Mesenchymal stem cell (in vitro differentiated cells and primary cell): ENCODE data around the gene FICD.

Source experiments
- DNase-seq: peaks from one replicate; pipeline ENCODE4 v3.0.0-alpha.2; 2013
- H2AFZ ChIP-seq: one replicate; pipeline ENCODE4 v1.6.1; 2013; ENCODE audit warnings: low read depth, mild to moderate bottlenecking, control low read depth, inconsistent platforms, low read length, moderate library complexity
- H2AK5ac ChIP-seq: 2 replicates; pipeline ENCODE4 v1.6.1; 2013; ENCODE audit warnings: low read length, moderate library complexity, mild to moderate bottlenecking, inconsistent platforms; ENCODE audit not compliant: severe bottlenecking
- H2BK120ac ChIP-seq: one replicate; pipeline ENCODE4 v1.6.1; 2013; ENCODE audit warnings: low read depth, mild to moderate bottlenecking, inconsistent platforms, low read length, moderate library complexity
- H2BK12ac ChIP-seq, 2 experiments: one replicate each; pipeline ENCODE4 v1.6.1; 2013; ENCODE audit warnings: inconsistent platforms in 2 of 2, low read length in 2 of 2, mild to moderate bottlenecking in 2 of 2, moderate library complexity in 2 of 2, control low read depth in 1 of 2
- H2BK15ac ChIP-seq: one replicate; pipeline ENCODE4 v1.6.1; 2013; ENCODE audit warnings: mild to moderate bottlenecking, low read depth, inconsistent platforms; ENCODE audit not compliant: poor library complexity, severe bottlenecking
- H2BK5ac ChIP-seq: 2 replicates; pipeline ENCODE4 v1.6.1; 2013; ENCODE audit warnings: low read depth, mild to moderate bottlenecking, low read length, control low read depth, inconsistent platforms; ENCODE audit not compliant: poor library complexity, severe bottlenecking
- H3K14ac ChIP-seq, 2 experiments: one replicate each; pipeline ENCODE4 v1.6.1; 2013; ENCODE audit warnings: inconsistent platforms in 2 of 2, low read length in 2 of 2, control low read depth in 1 of 2, mild to moderate bottlenecking in 1 of 2, moderate library complexity in 1 of 2
- H3K18ac ChIP-seq, 2 experiments: one replicate each; pipeline ENCODE4 v1.6.1; 2013; ENCODE audit warnings: inconsistent platforms in 2 of 2, low read length in 2 of 2, control low read depth in 1 of 2, low read depth in 1 of 2, mild to moderate bottlenecking in 1 of 2
- H3K23ac ChIP-seq, 2 experiments: one replicate each; pipeline ENCODE4 v1.6.1; 2013; ENCODE audit warnings: inconsistent platforms in 2 of 2, low read length in 2 of 2, mild to moderate bottlenecking in 2 of 2, moderate library complexity in 2 of 2, control low read depth in 1 of 2
- H3K27ac ChIP-seq: 2 replicates; pipeline ENCODE4 v1.5.1; 2013; ENCODE audit warnings: mild to moderate bottlenecking, moderate library complexity, low read length, control low read depth, inconsistent platforms; ENCODE audit not compliant: poor library complexity, severe bottlenecking
- H3K27me3 ChIP-seq, 2 experiments: 2 replicates each; pipeline versions ENCODE4 v1.6.1 to v1.7.0; 2013; ENCODE audit warnings: low read length in 2 of 2, mild to moderate bottlenecking in 2 of 2, moderate library complexity in 2 of 2, control low read depth in 1 of 2, inconsistent platforms in 1 of 2; ENCODE audit not compliant: control insufficient read depth in 1 of 2, insufficient read depth in 1 of 2
- H3K36me3 ChIP-seq, 2 experiments: 2 replicates each; pipeline versions ENCODE4 v1.6.1 to v1.7.0; 2013; ENCODE audit warnings: low read length in 2 of 2, control low read depth in 1 of 2, inconsistent platforms in 1 of 2, low read depth in 1 of 2, mild to moderate bottlenecking in 1 of 2; ENCODE audit not compliant: insufficient read depth in 2 of 2, control insufficient read depth in 1 of 2
- H3K4ac ChIP-seq, 2 experiments: one replicate each; pipeline ENCODE4 v1.6.1; 2013; ENCODE audit warnings: inconsistent platforms in 2 of 2, low read length in 2 of 2, mild to moderate bottlenecking in 2 of 2, moderate library complexity in 2 of 2, control low read depth in 1 of 2, low read depth in 1 of 2
- H3K4me1 ChIP-seq: 2 replicates; pipeline ENCODE4 v1.6.1; 2013; ENCODE audit warnings: low read depth, low read length, control low read depth; ENCODE audit not compliant: control insufficient read depth, insufficient read depth
- H3K4me2 ChIP-seq: 2 replicates; pipeline ENCODE4 v1.6.1; 2013; ENCODE audit warnings: low read length, mild to moderate bottlenecking, inconsistent platforms; ENCODE audit not compliant: poor library complexity, severe bottlenecking
- H3K4me3 ChIP-seq, 2 experiments: 2 replicates each; pipeline versions ENCODE4 v1.5.1 to v1.7.0; 2013; ENCODE audit warnings: low read length in 2 of 2, mild to moderate bottlenecking in 2 of 2, control low read depth in 1 of 2, low read depth in 1 of 2; ENCODE audit not compliant: insufficient read depth in 1 of 2
- H3K79me1 ChIP-seq: replicated peaks from 2 replicates; pipeline ENCODE4 v1.6.1; 2013; ENCODE audit warnings: mild to moderate bottlenecking, control low read depth, low read length, inconsistent platforms; ENCODE audit not compliant: poor library complexity, severe bottlenecking
- H3K9ac ChIP-seq: 2 replicates; pipeline ENCODE4 v1.7.0; 2013; ENCODE audit warnings: mild to moderate bottlenecking, low read length, moderate library complexity
- H3K9me3 ChIP-seq: 2 replicates; pipeline ENCODE4 v1.7.0; 2013; ENCODE audit warnings: mild to moderate bottlenecking, low read length; ENCODE audit not compliant: control insufficient read depth
- H4K8ac ChIP-seq: one replicate; pipeline ENCODE4 v1.6.1; 2013; ENCODE audit warnings: inconsistent platforms, mild to moderate bottlenecking, low read length, moderate library complexity
- H4K91ac ChIP-seq: one replicate; pipeline ENCODE4 v1.6.1; 2013; ENCODE audit warnings: mild to moderate bottlenecking, low read length, inconsistent platforms
- WGBS: methylation state at CpG from one replicate; pipeline ENCODE4 v1.1.7; 2013; ENCODE audit warnings: mixed read lengths; 5-methylcytosine and 5-hydroxymethylcytosine counted together

Gene FICD

DNA sequence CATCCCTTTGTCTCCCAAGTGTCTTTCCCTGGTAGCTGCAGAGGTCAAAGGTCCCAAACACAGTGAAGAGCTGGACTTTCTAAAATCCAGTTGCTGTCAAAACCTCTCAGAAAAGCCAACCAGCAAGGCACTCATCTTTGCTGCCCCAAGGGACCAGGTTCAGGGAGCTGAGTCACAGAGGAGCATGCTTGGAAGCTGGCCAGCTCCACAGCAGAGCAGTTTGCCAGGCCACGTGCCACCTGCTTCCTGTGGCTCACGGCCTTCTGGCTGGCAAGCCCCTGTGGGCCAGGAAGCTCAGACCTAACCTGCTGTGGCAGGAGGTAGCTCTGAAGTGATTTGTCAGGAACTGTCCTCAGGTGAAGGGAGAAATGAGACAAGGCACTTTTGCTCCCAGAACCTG lies 50.9 kb downstream of the FICD start:
- Histone ChIP-seq H2AFZ (no peak overlapping the region), H2BK120ac (no peak overlapping the region), H2BK5ac (no peak overlapping the region), H3K18ac (peak overlapping the region in 1 of 2 experiments; percentile 50), H3K4me3 (peak overlapping the region in 1 of 2 experiments; percentile 12), H3K27me3 (no peaks in the 10 kb centered on the region), H3K14ac (no peak overlapping the region), H4K91ac (no peak overlapping the region), H2AK5ac (peak overlapping the region; percentile 90), H3K36me3 (peaks cover 22 to 66% of the 10 kb centered on the region in 2 experiments), H3K9ac (peak overlapping the region; percentile 99), H3K4me2 (no peak overlapping the region), H3K79me1 (peaks cover 9% of the 10 kb centered on the region), H3K4ac (no peak overlapping the region), H4K8ac (no peak overlapping the region), H3K23ac (no peak overlapping the region), H2BK12ac (peak overlapping the region in 1 of 2 experiments; percentile 70), H3K9me3 (no peaks in the 10 kb centered on the region), H3K4me1 (peaks cover 19% of the 10 kb centered on the region), H3K27ac (peak overlapping the region; percentile 95), H2BK15ac (no peak overlapping the region)
- DNase-seq = peak; percentile 84
- WGBS = 2% methylated on average over 2 of the region's 2 CpGs

DNA sequence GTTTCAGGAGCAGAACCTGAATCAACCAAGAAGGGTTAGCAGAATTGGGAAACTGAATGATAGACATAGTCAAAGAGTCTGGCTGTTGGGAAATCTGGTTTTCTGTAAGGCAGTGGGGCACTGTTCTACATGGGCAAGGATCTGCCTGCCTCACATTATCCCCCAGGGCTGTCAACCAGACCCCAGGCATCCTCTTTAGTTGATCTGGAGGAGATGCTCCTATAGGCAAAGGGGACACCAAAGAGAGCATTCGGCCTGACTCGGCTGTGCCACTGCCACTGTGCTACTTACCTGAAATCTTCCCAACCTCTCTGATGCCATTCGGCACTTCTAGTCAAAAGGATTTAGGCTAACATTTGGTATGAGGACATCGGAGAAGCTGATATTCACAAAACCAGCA lies 51.4 kb downstream of the FICD start:
- no peak overlapping the region for H2AFZ ChIP-seq

DNA sequence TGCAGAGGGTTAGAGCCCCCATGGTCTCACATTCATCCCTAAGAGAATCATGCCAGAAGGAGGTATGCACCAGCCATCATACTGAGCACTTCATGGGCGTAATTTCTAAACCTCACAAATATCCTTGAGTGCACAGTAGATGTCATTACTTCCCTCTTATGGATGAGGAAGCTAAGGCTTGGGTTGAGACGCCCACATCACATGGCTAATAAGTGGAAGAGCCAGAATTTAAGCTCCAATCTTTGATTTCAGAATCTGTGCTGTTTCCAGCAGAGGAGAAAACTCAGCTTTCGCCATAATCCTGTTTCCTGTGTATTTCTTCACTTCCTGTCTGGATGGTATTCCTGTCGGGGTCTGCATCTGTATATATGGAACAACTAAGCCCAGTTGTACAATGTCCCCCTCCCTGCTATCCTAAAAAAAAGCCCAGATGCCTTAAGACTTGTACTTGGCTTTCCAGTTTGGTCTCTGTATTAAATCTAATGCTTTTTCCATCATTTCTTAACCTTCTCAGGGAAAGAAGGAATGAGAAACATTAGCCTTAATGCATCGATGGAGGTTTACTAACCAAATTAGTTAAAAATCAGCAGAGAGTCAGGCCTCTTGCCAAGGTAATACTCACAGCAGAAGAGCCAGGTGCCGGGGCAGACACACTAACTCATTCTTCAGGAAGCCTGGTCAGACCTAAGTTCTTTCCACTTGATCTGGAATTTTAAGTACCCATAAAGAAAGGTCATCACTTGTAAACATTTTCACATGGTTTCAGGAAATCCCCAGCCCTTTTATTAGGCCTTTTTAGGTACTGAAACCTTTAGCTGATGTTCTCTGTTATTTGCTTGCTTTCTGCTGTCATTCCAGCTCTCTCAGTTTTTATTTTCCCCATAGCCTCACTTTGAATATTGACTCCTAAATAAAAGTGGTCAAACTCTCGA lies 52.6 kb downstream of the FICD start:
- Histone ChIP-seq H3K36me3 (peaks cover 22 to 66% of the 10 kb centered on the region in 2 experiments), H3K9ac (peak overlapping the region; percentile 99), H2AK5ac (peak overlapping the region; percentile 73), H2BK5ac (peak overlapping the region; percentile 11), H2AFZ (no peak overlapping the region), H4K8ac (no peak overlapping the region), H3K9me3 (no peaks in the 10 kb centered on the region), H3K4me2 (no peak overlapping the region), H3K4me1 (peaks cover 21% of the 10 kb centered on the region), H3K4me3 (no peak overlapping the region), H3K27me3 (no peaks in the 10 kb centered on the region), H3K18ac (no peak overlapping the region), H3K27ac (peak overlapping the region; percentile 95), H3K14ac (no peak overlapping the region), H4K91ac (no peak overlapping the region), H2BK15ac (no peak overlapping the region), H3K79me1 (peaks cover 9% of the 10 kb centered on the region), H2BK120ac (no peak overlapping the region), H2BK12ac (no peak overlapping the region), H3K4ac (no peak overlapping the region), H3K23ac (no peak overlapping the region)
- 49% methylated on average over 7 of the region's 7 CpGs for WGBS
- peak; percentile 81 for DNase-seq

More for the DNA sequence above, 51.4 kb downstream of the FICD start:
- Histone ChIP-seq H3K79me1 (peaks cover 9% of the 10 kb centered on the region), H3K9me3 (no peaks in the 10 kb centered on the region), H4K91ac (no peak overlapping the region), H3K23ac (no peak overlapping the region), H3K4me1 (peaks cover 23% of the 10 kb centered on the region), H2BK120ac (no peak overlapping the region), H3K18ac (peak overlapping the region in 1 of 2 experiments; percentile 67), H2AK5ac (peak overlapping the region; percentile 90), H2BK5ac (peak overlapping the region; percentile 81), H3K27me3 (no peaks in the 10 kb centered on the region), H2BK12ac (peak overlapping the region; percentile 1 to 61), H3K4me3 (no peak overlapping the region), H3K36me3 (peaks cover 22 to 66% of the 10 kb centered on the region in 2 experiments), H3K4ac (peak overlapping the region in 1 of 2 experiments; percentile 56), H3K27ac (peak overlapping the region; percentile 95), H3K14ac (no peak overlapping the region), H4K8ac (no peak overlapping the region), H3K4me2 (no peak overlapping the region), H3K9ac (peak overlapping the region; percentile 99), H2BK15ac (no peak overlapping the region)
- DNase-seq = no peak
- WGBS = 92% methylated on average over 4 of the region's 4 CpGs

DNA sequence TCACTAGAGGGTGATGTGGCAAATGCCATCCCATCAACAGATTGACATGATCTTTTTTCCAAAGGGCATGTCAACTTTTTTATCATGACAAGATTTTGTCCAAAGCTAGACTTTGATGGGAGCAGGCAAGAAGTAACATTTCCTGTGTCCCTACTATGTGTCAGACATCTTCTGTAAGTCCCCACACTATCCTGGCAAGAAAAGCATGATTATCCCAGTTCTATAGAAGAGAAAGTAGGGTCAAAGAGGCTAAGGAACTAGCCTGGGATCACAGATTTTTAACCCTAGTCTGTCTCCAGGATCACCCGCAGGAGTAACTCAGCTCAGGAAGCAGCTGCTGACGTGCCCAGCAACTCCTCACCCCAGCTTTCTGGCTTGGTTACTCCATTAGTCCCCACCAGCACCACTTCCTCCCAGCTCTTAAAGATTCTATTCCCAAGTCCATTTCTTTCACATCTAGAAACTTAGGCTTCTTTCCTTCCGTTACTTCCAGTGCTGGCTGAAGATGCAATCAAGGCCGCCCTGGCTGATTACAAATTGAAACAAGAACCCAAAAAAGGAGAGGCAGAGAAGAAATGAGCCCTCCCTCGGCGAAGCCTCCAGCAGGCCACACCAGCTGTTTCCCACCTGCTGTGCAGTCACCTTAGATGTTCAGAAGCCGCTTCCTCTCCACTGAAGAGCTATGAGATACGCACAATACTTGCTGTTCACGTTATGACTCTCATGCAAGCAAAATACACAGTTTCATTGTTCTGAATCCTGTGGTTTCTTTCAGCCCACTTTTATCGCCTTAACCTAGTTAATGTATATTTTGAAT lies 53.5 kb downstream of the FICD start:
- Histone ChIP-seq H2BK5ac (peak overlapping the region; percentile 11), H3K4me1 (peaks cover 21% of the 10 kb centered on the region), H2BK120ac (no peak overlapping the region), H3K4me2 (no peak overlapping the region), H2AK5ac (peak overlapping the region; percentile 8), H3K4ac (no peak overlapping the region), H3K9ac (peak overlapping the region; percentile 99), H3K36me3 (peaks cover 22 to 66% of the 10 kb centered on the region in 2 experiments), H2BK15ac (no peak overlapping the region), H3K18ac (no peak overlapping the region), H3K9me3 (no peaks in the 10 kb centered on the region), H3K27ac (peak overlapping the region; percentile 83), H3K23ac (no peak overlapping the region), H4K91ac (no peak overlapping the region), H3K14ac (no peak overlapping the region), H2BK12ac (no peak overlapping the region), H3K4me3 (no peak overlapping the region), H3K27me3 (no peaks in the 10 kb centered on the region), H4K8ac (no peak overlapping the region), H3K79me1 (peaks cover 9% of the 10 kb centered on the region), H2AFZ (no peak overlapping the region)
- DNase-seq = no peak
- 79% methylated on average over 10 of the region's 10 CpGs for WGBS
